Measurements from ENCODE around the gene NLRC3.

DNA sequence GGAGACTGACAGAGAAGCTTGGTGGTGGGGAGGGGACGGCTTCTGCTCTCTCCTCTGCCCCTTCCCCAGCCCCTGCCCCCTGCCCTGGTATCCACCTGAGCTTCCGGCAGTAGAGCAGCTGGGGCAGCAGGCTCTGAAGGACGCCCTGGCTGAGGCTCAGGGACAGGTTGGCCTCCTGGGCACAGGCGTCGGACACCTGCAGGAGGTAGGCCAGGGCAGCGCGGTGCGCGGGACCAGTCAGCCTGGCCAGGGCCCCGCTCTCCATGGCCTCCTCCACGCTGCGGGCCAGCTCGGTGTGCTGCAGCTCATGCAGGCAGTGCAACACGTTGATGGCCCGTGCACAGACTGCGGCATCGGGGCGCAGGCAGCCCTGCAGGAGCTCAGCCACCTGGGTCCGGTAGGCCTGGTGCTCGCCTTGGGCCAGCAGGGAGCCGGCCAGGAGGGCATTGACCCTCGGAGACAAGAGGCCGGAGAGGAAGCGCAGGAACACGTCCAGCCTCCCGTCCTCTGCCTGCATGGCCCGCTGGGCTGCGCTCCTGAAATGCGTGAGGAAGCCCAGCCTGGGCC is 14.2 kb downstream of the NLRC3 start:
- TF ChIP-seq, protein P1, sequence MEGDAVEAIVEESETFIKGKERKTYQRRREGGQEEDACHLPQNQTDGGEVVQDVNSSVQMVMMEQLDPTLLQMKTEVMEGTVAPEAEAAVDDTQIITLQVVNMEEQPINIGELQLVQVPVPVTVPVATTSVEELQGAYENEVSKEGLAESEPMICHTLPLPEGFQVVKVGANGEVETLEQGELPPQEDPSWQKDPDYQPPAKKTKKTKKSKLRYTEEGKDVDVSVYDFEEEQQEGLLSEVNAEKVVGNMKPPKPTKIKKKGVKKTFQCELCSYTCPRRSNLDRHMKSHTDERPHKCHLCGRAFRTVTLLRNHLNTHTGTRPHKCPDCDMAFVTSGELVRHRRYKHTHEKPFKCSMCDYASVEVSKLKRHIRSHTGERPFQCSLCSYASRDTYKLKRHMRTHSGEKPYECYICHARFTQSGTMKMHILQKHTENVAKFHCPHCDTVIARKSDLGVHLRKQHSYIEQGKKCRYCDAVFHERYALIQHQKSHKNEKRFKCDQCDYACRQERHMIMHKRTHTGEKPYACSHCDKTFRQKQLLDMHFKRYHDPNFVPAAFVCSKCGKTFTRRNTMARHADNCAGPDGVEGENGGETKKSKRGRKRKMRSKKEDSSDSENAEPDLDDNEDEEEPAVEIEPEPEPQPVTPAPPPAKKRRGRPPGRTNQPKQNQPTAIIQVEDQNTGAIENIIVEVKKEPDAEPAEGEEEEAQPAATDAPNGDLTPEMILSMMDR (tag by site-specific recombination; IDR thresholded peaks at IDR 0.05) = no peak
- TF ChIP-seq ZNF707 (tag by site-specific recombination; IDR thresholded peaks at IDR 0.05) = no peak
- no peak for TF ChIP-seq ZNF548 (tag by site-specific recombination; IDR thresholded peaks at IDR 0.05)
- TF ChIP-seq ZNF211 (tag by site-specific recombination; IDR thresholded peaks at IDR 0.05; ENCODE audit: low read depth) = no peak
- TF ChIP-seq, protein P2, sequence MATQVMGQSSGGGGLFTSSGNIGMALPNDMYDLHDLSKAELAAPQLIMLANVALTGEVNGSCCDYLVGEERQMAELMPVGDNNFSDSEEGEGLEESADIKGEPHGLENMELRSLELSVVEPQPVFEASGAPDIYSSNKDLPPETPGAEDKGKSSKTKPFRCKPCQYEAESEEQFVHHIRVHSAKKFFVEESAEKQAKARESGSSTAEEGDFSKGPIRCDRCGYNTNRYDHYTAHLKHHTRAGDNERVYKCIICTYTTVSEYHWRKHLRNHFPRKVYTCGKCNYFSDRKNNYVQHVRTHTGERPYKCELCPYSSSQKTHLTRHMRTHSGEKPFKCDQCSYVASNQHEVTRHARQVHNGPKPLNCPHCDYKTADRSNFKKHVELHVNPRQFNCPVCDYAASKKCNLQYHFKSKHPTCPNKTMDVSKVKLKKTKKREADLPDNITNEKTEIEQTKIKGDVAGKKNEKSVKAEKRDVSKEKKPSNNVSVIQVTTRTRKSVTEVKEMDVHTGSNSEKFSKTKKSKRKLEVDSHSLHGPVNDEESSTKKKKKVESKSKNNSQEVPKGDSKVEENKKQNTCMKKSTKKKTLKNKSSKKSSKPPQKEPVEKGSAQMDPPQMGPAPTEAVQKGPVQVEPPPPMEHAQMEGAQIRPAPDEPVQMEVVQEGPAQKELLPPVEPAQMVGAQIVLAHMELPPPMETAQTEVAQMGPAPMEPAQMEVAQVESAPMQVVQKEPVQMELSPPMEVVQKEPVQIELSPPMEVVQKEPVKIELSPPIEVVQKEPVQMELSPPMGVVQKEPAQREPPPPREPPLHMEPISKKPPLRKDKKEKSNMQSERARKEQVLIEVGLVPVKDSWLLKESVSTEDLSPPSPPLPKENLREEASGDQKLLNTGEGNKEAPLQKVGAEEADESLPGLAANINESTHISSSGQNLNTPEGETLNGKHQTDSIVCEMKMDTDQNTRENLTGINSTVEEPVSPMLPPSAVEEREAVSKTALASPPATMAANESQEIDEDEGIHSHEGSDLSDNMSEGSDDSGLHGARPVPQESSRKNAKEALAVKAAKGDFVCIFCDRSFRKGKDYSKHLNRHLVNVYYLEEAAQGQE (tag by site-specific recombination; IDR thresholded peaks at IDR 0.05) = no peak
- TF ChIP-seq ZNF175 (tag by site-specific recombination; IDR thresholded peaks at IDR 0.05) = no peak
